GM21723 (cell line): ENCODE results near the gene ID3.
A peak's percentile ranks its signal among the peaks of the same experiment; 100 is the strongest.

Experiments used
- ATAC-seq: cut with Tn5 transposase; IDR thresholded peaks from one replicate; pipeline ENCODE4 v1.9.1; 2021; ENCODE audit warnings: mild to moderate bottlenecking, moderate library complexity; ENCODE audit not compliant: unreplicated experiment

The ID3 gene, protein sequence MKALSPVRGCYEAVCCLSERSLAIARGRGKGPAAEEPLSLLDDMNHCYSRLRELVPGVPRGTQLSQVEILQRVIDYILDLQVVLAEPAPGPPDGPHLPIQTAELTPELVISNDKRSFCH

DNA sequence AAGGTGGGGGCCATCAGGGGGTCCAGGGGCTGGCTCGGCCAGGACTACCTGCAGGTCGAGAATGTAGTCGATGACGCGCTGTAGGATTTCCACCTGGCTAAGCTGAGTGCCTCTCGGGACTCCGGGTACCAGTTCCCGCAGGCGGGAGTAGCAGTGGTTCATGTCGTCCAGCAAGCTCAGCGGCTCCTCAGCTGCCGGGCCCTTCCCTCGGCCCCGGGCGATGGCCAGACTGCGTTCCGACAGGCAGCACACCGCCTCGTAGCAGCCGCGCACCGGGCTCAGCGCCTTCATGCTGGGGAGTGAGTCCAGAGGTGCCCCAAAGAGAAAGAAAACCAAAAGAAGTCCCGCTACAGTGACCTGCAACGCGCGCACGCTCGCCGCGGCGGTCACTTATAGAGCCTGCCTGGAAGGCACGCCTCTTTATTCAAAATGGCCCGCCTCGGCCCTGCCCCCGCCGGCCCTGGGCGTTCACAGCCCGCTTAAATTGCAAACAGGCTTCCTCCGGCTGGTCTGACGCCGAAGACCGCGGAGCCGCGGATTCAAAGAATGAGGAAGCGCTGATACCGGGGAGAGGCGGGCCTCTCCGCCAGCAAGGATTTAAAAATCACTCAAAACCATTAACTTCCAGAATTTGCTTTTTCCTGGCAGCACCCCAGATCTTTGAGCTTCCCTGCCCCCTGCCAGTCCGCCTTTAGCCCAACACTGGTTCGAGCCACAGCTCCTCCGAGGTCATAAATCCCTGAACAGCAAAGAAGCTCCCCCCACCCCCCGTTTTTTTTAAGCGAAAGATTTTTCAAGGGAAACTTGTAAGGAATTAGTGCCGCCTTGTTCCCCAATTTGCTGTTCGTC lies at the start of gene ID3:
Gene ID3 (minus strand): TSS at position 366 of the 849 bp plus-strand sequence. CDS start 75 bp downstream, at position 291.
- peak; percentile 62 for ATAC-seq

DNA sequence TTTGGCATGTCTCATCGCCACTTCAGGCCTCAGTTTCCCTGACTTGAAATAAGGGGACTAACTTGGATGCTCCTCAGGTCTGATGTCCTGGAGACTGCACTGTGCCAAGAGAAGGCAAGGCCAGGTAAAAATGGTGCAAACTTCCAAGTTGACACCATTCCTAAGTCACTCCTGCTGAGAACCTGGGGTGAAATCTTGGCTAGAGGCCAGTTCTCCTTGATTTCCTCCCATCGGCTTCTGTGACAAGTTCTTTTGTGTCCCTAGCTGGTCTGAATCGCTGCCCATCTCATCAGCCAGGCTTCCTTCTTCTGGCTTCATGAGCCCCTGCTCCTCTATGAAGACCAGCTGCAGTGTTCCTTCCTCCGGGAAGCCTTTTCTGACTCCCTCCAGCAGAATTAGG lies 48.6 kb upstream of the ID3 start:
- no peak for ATAC-seq

DNA sequence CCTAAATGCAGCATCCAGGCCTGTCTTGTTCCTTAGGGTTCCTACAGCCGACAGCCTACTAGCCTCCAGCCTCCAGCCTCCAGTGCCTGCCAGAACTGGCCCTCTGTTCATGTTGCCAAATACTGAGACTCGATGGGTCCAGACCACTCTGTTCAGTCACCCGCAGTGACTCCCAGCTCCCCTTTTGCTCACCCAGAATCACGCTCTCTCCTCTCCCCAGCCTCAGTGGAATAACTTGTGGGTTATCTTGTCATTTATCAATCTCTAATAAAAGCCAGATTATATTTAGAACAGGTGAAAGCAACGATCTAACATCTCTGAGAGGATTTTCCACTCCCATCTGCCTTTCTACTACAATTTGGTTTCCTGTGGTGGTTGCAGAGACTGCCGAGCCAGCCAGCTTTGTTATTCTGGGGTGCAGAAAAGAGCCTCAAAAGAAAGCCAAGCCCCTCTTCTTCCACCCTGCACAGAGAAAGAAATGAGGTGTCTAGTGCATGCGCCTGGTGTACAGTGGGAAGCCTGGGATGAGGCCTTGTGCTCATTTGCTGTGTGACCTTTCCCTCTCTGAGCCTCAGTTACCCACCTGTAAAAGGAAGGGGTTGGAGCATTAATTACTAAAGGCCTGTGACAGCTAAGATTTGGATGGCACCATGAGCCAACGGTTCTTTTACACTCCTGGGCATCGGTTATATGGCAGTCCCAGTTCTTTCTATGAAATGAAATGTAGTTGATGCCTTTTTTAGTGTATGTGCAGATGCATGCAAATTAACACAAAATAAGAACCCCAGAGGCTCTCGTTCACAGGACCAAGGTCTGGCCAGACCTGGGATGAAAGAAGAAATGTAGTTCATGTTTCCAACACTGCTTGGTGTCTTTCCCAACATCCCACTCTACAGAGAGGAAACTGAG lies 42.9 kb upstream of the ID3 start:
- ATAC-seq, result no peak

DNA sequence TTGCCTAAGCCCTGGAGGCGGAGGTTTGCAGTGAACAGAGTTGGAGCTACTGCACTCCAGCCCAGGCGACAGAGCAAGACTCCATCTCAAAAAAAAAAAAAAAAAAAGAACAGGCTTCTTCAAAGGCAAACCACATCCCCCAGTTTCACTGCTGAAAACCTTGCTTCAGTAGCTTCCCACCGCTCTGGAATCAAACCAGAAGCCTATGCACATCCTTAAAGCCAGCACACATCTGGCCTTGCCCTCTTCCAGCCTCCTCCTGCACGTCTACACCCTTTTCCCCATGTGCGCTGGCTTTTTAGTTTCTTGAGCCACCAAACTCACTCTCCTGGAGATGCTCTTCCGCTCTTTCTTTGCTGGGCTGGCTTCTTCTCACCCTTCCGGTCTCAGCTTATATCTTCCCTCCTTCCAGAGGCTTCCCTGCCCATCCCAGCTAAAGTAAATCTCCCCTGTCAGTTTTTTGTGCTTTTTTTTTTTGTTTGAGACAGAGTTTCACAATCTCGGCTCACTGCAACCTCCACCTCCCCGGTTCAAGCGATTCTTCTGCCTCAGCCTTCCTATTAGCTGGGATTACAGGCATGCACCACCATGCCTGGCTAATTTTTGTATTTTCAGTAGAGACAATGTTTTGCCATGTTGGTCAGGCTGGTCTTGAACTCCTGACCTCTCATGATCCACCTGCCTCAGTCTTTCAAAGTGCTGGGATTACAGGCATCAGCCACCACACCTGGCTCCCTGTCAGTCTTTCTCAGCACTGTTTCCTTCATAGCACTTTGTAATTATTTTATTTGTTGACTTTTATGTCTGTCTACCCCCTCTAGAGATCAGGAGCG lies 42.0 kb upstream of the ID3 start:
- ATAC-seq, result no peak

DNA sequence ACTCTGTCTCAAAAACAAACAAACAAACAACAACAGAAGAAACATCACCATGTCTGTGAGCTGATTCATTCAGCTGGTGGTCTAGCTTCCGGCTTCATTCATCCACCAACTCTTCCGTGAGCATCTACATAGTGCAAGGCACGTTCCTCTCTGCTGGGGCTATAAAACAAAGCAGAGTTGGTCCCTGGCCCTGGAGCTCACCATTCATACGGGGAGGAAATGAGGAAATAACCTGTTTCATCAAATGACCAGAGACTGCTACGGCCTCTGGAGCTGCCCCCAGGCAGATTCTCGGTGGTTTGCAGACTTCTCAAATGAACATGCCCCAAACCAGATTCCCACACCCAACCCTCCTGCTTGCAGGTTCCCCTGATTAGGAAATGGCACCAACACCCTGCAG lies 41.0 kb upstream of the ID3 start:
- no peak for ATAC-seq

DNA sequence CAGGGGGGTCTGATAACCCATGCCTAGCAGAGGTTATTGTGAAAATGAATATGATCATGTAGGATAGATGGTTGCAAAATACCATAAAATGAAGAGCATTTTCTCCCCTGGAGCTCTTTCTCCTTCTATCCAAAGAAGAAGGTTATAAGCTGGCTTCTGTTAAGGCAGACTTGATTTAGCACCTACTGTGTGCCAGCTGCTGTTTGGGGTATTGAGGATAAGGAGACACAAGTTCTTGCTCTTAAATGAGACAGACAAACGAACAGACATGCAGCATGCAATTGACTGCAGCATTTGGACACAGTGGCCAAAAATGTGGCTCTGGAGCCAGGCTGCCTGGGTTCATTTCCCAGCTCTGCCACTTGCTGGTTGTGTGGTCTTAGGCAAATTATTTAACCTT lies 39.8 kb upstream of the ID3 start:
- no peak for ATAC-seq

DNA sequence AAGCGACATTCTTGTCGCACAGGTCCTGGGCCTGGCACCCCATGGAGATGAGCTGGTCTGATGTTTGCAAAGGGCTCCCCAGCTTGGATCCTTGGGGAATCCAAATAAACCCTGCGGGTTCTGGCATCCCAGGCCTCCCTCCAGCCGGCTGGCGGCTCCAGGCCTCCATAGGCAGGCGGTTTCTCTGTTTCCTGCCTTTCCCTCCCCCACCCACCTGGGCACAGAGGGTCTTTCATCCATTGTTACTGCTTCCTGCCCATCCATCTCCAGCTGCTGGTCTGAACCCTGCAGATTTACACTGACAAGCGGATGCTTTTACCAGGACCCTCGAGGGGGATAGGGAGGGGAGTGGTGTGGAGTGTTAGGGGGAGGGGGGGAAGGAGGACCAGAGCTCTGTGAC lies 39.1 kb upstream of the ID3 start:
- no peak for ATAC-seq

DNA sequence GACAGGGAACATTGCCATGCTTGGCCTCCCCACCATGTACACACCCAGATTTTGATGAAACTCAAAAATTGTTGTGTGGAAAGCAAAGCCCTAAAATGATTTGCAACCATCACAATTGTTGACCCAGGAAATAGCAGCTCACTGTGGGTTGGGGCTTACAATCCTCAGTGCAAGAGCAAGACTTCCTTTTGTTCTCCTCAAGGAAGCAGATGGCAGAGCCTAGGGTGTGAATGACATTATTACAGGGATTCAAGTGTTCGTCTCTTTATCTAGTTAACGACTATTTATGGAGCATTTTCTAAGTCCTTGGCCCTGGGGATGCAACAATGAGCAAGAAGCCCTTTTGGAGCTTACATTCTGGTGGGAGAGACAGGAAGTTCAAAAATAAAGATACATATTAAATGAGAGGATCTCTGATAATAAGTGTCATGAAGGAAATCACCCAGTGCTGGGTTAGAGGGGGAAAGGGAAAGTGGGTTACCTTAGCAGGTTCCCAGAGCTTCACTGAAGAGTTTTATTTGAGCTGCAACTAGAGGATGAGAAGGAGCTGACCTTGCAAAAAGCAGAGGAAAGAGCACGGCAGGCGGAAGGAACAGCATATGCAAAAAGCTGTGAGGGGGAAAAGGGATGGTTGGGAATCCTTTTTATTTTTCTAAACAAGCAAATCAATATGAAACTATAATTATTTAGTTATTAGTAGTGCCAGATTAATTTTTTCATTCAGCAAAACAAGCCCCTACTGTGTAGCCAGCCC lies 38.5 kb upstream of the ID3 start:
- ATAC-seq, result no peak

DNA sequence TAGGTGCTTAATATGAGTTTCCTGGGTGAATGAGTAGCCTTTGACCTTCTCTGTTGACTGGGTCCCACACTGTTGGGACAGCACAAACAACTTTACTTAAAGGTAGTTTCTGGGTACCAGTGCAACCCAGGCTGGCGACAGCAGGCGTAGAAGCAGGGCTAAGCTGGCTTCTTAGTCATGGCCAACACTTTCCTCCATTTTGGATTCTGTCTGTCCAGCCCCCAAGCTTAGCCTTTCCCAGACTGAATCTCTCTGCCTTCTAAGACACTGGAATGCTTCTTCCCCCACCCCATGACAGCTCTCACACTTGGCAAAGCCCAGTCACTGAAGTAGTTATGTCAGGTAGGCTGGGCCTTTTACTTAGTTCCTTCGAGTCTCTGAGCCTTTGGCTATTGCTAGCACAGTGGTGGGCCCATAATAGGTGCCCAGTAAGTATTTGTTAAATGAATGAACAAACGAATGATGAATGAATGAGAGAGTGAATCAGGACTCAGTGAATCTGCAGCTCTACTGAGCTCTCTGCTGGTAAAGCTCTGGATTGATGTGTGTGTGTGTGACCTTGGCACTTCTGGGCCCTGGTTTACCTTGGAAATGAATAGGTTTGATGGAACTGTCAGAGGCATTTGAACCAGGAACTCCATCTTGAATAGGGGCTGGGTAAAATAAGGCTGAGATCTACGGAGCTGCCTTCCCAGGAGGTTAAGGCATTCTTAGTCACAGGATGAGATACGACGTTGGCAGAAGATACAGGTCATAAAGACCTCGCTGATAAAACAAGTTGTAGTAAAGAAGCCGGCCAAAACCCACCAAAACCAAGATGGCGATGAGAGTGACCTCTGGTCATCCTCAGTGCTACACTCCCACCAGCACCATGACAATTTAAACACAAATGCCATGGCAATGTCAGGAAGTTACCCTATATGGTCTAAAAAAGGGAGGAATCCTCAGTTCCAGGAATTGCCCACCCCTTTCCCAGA lies 37.4 kb upstream of the ID3 start:
- ATAC-seq, result no peak

DNA sequence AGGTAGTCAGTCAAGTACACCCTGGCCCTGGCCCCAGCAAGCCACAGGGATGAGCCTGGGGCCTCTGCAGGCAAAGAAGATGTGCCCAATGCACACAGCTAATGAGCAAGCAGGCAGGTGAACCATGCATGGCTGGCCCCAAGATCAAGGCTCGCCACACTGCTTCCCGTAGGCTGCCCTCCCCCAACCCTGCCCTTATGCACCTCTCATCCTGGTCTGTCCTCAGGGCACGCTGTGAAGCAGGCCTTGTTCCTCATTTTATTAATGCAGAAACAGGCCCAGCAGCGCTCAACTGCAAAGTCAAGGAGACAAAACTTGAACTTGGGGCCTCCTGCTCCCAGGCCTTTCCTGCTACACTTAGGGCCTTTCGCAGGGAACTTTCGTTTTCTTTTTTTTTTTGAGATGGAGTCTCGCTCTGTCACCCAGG lies 35.6 kb upstream of the ID3 start:
- ATAC-seq, result no peak

DNA sequence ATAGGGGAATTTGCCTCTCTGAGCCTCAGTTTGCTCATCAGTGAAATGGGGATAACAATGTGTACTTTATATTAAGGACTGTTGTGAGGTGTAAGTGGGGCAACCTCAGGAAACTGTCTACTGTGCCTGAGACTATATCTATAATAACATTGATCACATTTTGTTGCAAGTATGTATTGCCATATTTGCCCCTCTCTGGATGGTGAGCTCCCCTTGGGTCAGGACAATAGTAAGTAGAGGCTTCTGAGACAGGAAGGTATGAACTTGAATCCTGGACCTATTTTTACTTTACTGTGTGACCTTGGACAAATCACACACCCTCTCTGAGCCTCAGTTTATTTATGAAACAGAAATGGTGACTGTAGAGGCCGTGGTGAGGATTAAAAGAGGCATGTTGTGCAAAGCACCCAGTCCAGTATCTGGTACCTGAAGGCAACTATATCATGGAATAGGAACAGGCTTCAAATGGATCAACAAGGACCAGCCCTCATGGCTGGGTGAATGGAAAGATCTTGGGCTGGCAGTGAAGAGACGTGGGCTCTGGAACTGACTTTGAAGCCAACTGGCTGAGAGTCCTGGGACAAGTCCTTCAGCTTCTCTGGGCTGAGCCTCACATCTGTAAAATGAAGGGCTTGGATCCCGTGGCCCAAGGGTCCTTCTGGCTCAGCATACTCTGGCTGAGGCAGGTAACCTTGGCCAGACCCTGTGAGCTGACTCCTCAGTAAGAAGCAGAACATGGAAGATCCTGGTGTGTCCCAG lies 35.0 kb upstream of the ID3 start:
- ATAC-seq, result no peak

DNA sequence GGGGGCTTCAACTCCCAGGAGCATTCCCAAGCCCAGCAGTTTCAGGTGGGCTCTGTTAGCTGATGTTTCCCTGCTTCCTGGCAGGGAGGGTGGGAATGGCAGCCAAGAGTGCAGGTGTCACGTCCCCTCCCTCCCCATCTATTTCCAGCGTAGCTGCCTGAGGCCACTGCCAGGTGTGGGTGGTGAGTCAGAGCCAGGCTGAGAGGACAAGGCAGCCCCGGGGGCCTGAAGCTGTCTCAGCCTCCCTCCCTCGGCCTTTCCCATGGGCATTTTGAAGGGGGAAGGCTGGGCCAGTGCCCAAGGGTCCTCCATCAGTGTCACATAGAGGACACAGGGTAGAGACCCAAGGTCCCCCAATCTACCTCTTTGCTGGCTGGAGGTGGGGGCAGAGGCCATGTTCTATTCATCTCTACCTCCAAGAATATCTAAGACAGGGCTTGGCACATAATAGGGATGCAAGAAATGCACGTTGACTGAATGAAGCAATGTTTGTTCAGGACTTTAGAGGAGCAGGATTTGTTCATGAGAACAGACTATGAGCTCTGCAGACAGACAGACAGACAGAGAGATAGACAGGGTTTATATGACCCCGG lies 34.4 kb upstream of the ID3 start:
- no peak for ATAC-seq

DNA sequence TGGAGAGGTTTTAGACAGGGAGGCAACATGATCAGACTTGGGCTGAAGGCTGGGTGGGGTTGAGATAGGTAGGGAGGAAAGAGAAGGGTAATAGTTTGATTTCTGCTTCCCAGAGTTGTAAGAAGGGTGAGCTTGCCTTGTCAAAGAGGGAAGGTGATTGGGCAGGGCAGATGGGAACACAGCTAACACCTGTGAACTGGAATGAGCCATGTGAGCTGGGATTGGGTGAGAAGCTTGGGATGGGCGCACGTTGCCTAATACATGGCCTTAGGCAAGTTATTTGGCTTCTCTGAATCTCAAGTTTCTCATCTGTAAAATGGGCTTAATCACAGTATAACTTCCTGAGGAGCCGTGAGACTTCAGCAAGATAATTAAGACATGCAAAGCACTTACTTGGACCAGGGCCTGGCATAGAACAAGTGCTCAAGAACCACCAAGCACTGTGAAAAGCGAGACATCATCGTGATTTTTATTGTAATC lies 33.8 kb upstream of the ID3 start:
- no peak for ATAC-seq

DNA sequence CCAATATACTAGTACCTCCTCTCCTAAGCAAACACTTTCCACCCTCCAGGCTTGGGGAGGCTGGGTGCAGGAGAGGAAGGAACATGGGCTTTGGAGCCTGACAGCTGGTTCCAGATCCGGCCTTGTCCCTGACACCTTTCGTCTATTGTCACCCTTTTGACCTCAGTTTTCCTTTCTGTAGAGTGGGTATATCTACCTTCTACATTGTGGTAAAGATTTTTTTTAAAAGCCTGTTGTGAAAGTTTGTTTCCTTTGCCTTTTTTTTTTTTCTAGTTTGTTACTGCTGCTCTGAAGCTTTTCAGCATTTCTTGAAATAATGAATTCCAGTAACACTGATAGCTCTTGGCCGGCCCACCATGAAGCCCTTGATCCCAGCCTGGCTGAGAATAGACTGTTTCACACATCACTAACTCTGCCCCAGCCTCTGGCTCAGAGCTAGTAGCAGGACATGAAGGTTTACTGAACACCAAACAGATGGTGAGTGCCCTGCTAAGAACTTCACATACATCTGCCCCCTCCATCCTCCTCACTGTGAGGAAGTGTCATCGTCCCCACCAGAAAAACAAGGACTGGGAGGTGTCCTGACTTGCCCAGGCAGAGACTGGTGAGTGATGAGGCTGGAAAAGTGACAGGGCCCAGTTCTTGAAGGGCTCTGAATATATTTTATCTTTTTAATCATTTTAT lies 33.0 kb upstream of the ID3 start:
- no peak for ATAC-seq

DNA sequence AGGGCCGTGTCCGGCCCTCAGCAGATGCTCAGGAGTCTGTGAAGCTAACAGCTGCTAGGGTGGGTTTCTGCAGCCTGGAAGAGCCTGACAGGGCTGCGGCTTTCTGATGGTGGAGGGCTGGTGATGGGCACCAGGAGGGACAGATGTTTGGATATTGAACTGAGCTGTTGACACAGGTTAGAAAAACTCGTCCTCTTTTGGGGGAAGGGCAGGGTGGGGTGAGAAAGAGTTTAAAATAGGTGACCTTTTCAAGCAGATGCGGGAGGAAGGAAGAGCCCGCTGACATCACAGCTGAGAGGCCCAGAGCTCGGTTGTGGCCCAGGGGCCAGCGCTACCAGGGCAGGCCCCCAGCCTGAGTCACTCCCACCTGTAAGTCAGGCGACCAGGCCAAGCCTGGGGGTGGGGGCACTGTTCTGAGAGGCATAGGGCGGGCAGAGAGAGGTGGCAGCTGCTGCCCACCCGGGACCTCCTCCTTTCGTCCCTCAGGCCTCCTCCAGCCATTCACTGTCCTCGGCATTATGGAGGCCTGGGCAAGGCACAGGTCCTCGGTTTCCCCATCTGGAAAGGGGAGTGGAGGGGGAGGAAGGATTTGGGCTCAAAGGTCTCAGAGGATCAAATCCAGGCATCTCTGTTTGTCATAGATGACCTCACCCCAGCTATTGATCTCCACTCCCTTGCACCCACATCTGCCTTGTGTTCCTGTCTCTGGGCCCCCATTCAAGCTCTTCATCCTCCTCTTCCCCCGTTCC lies 32.3 kb upstream of the ID3 start:
- peak; percentile 51 for ATAC-seq

DNA sequence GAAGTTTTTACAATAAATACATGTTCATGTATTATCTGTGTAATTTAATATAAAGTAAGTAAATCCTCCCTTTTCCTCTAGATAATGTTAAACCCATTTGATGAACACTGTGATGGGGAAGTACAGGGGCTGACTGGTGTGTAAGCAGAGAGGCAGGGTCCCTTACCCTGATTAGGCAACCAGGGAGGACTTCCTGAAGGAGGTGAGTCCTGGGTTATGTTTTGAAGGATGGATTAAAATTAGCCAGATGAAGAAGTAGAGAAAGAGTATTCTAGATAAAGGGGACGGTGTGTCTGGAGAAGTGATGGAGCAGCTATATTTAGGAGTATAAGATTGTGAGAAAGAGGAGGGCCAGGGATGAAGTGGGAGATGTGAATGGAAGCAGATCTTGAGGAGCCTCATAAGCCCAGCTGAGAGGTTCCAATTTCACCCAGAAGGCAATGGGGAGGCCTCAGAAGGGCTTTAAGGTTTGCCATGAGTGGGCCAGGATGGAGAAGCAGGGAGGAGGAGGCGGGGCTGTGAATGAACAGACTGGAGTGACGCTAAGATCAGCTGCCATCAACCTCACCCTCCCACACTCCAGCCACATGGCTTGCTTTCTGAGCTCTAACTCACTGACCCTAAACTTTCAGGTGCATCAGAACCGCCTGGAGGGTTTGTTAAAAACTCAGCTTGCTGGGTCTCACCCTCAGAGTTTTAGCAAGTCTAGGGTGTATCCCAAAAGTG lies 30.9 kb upstream of the ID3 start:
- no peak for ATAC-seq
